IPS-18c (cell line): ENCODE measurements around the gene BOD1L2.

Experiments used
- H3K4me3 ChIP-seq: 2 replicates; pipeline ENCODE4 v1.7.0; 2013; ENCODE audit warnings: low read depth, mild to moderate bottlenecking, low read length, moderate library complexity; ENCODE audit not compliant: insufficient read depth
- H3K9me3 ChIP-seq: one replicate; pipeline ENCODE4 v1.6.1; 2013; ENCODE audit warnings: mild to moderate bottlenecking, low read length, moderate library complexity; ENCODE audit not compliant: control insufficient read depth, insufficient read depth

The BOD1L2 gene

DNA sequence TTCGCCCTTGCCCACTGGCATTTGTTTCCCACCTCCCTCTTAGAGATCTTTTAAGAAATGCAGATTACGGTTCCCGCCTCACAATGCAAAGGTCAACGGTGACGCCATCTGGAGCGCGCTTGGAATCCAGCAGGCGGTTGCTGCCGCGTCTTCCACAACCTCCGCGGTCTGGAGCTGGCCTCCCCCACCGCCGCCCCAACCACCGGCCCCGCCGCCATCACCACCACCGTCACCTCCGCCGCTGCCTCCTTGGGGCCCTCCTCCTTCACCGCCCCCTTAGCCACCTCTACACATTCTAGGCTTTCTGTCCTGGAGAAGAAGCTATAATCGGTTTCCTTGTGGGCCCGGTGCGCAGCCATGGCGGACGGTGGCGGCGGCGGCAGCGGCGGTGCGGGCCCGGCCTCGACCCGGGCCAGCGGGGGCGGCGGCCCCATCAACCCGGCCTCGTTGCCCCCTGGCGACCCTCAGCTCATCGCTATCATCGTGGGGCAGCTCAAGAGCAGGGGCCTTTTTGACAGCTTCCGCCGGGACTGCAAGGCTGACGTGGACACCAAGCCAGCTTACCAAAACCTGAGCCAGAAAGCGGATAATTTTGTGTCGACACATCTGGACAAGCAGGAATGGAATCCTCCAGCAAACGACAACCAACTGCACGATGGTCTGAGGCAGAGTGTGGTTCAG is at the start of gene BOD1L2:
Gene BOD1L2 (plus strand): TSS at position 132 of the 681 bp plus-strand sequence. CDS start 226 bp downstream, at position 358.
- peaks cover 7% of the 10 kb centered on the region for H3K9me3 ChIP-seq
- H3K4me3 ChIP-seq, result no peak within 1 kb of the TSS

DNA sequence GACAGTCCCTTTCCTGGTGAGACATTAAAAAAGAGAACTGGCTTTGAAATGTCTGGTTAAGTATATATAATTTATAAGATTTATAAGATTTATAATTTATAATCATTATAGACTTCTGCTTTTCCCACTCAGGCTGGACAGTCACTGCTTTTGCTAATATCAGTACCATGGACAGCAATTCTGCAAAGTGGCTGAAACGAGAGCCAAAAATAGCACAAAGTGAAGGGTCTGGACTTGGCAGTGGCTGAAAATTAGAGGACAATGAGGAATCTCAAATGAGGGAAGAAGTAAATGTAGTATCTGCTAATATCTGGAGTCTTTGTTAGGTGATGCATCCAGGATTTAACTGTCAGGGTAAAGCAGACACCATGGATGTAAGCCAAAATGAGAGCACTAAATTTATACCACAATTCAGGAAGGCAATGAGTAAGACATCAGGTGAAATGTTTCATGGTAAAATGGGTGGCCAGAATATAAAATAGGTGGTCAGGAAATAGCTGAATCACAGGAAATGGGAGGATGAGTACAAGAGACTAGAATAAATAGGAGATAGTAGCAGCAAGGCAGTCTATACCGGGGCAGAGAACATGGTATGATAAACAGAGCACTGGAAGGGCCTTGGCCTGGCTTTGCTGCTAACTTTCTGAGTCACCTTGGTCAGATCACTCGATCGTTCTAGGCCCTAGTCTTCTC is 39.6 kb upstream of the BOD1L2 start:
- H3K9me3 ChIP-seq, result peaks cover 2% of the 10 kb centered on the region
- H3K4me3 ChIP-seq, result no peak overlapping the region

DNA sequence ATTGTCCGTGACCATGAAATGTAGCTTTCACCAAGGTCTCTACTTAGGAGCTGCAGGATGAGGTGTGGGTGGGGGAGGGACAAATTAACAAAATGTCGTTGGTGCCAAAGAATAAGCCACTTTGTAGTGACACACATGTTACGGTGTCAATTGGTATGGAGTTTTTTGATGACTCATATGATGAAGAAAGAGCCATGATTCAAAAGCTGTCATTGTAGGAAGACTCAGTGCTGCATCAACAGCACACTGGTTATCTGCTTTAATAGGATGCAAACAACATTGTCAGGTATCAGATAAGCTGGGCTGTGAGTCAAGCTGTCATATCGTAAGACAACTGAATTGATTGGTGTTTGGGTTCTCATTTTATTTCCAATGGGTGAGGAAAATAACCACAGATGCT is 36.6 kb upstream of the BOD1L2 start:
- no peaks in the 10 kb centered on the region for H3K9me3 ChIP-seq

DNA sequence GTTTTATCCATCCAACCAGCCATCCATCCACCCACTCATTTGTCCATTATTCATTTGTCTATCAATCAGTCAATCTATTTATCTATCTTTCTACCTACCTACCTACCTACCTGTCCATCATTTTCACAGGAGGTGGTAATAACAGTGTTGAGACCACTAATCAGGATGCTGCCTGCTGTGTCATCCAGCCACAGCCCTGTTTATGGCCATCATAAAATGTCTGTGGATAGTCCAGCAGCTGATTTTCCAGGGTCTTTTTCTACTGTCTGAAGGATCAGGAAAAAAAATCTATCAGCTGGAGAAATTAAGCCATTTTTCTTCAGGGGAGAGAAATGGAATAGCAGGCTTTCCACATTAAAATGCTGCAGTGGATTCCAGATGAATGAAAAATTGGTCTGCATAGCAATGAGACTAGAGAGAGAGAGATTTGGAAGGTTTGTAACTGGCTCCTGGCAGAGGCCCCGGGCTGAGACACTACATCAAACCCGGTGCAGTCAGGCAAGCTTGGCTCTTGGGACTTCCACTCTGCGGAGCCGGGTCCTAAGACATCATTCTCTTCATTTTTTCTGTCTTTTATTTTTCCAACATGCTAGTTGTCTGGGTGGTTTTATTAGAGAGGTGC is 33.0 kb upstream of the BOD1L2 start:
- Histone ChIP-seq H3K4me3 (no peak overlapping the region), H3K9me3 (no peaks in the 10 kb centered on the region)

More for the DNA sequence above, 36.6 kb upstream of the BOD1L2 start:
- H3K4me3 ChIP-seq, result no peak overlapping the region

DNA sequence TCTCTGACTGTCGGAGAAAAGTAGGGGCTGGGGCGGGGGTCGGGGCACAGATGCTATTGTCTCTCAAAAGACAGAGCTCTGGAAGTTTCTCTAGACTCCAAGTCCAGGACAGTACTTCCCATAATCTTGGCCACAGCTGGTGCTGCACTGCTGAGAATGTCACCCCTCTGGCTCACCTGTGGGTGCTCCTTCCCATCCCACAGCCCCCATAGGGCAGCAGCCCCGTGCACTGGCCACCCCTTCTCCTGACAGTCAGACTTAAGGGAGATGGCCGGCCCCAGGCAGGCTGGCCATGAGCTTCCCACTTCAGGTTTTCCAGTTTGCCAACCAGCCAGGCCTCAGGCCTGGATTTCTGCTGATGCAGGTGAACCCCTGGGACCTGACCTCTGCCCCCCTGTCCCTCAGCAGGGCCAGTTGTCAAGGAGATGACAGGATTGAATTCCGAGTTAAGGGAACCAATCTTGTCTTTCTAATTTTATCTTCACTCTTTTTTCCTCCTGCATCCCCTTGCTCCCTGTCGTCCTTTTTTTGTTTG is 30.2 kb upstream of the BOD1L2 start:
- H3K9me3 ChIP-seq, result no peaks in the 10 kb centered on the region
- no peak overlapping the region for H3K4me3 ChIP-seq

DNA sequence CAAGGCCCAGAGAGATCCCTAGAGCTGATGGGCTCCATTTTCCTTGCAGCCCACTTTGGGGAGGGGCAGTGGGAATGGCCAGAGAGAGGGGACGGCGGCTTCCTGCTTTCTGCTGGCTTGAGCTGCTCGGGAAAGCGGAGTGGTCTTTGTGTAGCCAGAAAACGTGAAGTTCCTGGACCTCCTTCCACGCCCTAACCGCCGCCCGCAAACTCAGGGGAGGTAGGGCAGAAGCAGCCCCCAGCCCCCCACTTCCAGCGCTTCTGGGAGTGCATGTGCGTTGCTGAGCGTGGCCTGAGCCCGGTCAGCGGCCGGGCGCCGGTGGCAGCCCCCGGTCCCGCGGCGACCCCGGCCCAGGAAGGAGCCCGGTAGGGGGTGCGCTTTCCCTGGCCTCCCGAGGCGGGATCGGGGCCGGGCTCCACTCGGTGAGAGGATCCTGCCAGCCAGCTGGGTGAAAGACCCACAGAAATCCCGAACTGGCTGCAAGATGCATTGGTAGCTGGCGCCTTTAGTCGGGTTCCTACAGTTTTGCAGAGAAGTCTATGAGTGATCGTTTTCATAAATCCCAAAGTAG is 25.3 kb upstream of the BOD1L2 start:
- H3K4me3 ChIP-seq, result peak overlapping the region; percentile 37; the same call in 1 of the 2 replicates

DNA sequence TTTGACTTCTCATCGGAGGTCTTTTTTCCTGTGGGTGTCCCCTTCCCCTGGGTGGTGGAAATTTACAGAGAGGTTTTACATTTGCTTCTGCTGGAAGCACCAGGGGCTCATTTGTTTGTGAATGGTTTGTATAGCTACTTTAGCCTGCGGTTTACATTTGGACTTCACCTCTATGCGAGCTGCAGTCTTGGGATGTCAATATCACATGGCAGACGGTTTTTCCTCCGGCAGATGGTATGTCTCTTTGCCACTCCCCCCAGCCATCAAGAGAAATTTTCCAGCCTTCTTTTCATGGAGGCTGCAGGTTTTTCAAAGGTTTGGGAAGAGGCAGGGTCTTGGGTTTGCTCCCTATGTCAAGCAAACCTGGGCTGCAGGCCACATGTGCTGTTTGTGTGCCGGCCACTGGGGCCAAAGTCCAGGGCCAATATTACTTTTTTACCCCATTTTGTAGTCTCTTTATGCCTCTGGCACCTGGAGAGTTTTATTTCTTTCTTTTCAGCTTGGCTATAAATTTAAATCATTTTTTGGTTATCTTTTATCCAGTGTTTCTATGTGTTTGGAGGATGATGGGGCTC is 23.9 kb upstream of the BOD1L2 start:
- H3K9me3 ChIP-seq, result no peaks in the 10 kb centered on the region
- no peak overlapping the region for H3K4me3 ChIP-seq

More for the DNA sequence above, 25.3 kb upstream of the BOD1L2 start:
- no peaks in the 10 kb centered on the region for H3K9me3 ChIP-seq

DNA sequence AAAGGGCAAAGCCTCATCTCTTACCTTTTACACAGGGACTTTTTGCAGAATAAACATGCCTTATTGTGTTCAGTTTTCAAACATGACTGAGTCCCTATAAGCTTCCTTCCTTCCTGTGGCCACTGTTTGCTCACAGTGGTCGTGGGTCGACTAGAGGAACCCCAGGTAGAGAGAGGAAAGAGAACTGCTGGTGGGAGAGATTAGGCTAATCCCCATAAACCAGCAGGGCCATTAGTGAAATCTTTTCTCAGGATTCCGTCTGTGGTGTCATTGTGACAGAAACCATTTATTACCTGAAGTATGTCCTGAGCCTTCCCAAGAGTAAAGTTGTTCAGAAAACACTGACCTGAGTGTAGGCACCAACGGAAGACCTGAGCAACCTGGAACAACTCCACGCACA is 21.3 kb upstream of the BOD1L2 start:
- no peaks in the 10 kb centered on the region for H3K9me3 ChIP-seq
- no peak overlapping the region for H3K4me3 ChIP-seq

DNA sequence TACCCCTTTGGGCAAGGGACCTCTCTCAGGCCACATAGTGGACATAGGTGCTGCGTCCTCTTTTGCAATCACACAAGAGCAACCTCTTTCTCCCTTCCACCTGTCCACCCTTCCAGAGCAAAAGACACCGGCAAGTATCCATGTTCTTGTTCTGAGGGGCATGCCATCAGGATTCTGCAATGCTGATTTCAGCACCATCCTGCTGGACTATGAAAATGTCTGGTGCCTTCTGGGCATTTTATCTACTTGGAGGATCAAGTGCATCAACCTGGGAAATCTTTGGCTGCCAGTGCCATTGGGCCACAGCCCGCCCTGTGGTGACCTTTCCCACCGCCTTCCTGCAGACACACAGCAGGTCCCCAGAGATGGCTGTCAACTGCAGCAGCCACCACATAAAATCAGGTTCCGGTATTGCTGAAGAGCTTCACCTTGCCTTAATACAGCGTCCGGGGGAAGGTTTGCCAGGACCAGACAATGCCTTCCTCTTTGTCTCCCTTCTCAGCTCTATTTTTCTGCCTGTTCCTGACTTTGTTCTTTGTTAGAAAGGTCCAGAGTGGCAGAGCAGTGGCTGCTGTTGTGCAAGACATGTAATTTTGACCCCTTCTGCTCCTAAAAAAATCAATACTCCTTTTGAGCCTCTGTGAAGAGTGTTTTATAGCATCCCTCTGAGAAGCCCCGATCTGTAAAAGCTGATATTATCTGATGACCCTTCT is 18.5 kb upstream of the BOD1L2 start:
- H3K4me3 ChIP-seq, result no peak overlapping the region
- no peaks in the 10 kb centered on the region for H3K9me3 ChIP-seq

DNA sequence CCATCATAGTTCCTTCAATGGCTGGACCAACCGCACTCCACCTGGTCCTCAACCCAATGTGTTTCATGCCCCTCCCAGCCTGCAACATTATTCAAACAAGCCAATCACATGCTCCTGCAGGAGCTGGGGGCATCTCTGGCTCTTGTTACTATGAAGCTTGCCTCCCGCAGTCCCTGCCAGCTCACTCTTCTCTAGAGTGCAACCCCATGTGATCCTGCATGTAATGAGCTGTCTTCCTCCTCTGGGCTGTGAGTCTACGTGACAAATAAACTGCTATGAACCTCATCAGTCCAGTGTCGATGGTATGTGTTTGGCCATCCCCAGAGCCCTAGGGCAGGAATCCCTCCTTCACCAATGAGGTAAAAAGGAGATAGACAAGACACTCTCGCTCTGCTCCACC is 15.8 kb upstream of the BOD1L2 start:
- H3K9me3 ChIP-seq, result no peaks in the 10 kb centered on the region

DNA sequence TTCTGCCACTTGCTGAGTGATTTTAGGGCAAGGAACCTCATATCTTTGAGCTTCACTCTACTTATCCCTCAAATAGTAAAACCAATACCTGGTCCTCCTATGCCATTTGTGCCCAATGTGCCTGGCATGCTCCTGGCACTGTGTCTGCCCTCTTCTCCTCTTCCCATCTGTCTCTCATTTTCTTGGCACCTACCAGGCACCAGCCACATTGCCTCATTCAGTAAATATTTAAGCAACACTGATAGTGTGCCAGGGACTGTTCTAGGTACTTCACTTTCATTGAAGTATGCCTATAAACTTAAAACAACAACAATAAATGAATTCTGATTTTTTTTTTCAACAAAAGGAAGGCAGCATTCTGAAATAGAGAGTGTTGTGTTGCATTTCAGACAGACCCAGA is 15.1 kb upstream of the BOD1L2 start:
- Histone ChIP-seq H3K4me3 (no peak overlapping the region), H3K9me3 (no peaks in the 10 kb centered on the region)

More for the DNA sequence above, 15.8 kb upstream of the BOD1L2 start:
- H3K4me3 ChIP-seq, result no peak overlapping the region

DNA sequence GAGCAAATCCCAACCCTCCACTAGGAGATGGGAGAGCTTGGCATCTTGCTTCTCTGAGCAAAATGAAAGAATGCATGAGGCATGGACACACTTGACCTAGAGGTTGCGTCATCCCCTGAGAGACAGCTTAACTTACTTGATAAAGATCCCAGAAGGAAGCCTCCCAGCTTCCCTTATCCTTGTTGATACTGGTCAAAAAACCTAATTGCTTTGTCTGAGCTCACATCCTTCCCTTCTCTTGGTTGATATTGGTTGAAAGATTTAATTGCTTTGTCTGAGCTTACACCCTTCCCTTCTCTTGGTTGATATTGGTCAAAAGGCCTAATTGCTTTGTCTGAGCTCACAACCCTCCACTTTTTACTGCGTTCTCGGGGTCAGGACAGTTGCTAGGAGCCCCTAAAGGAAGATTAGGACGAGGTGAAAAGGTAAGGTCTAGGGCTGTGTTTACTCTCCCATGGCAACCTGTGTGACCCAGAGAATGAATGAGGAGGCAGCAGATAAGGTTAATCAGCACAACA is 12.2 kb upstream of the BOD1L2 start:
- Histone ChIP-seq H3K4me3 (no peak overlapping the region), H3K9me3 (peaks cover 2% of the 10 kb centered on the region)

DNA sequence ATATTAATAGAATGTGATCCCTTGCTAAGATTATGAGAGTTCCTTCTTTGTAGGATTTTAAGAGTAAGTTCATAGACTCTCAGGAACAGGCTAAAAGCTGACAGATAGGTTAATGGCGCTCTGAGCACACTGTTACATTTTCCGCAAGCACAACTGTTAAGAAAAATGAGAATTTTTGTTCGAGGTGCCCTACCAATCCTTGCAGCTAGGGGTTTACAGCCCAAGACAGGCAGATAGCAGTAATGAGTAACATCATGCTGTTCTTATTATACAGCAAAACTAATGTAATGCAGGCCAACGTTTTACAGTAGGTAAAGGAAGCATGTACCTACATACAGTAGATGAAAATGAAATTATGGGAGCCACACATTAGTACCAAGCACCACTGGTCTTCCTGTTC is 11.2 kb upstream of the BOD1L2 start:
- Histone ChIP-seq H3K4me3 (no peak overlapping the region), H3K9me3 (peaks cover 2% of the 10 kb centered on the region)

DNA sequence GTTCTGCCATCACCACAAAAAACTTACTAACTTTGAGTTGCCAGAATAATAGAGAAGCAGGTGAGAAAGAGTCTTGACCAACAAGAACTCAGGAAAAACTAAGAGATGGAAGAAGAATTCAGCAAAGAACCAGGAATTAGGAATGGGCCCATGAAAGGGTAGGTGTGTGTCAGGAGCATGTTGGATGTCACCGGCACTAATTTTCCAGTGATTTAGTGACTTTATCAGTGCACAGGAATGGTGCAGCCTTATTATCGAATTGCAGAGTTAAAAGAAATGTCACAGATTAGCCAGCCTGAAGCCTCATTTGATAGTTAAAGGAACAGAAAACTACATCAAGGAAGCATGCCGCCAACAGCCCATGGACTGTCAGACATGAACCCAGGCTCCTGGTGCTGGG is 9.0 kb upstream of the BOD1L2 start:
- Histone ChIP-seq H3K9me3 (peaks cover 2% of the 10 kb centered on the region), H3K4me3 (no peak overlapping the region)

DNA sequence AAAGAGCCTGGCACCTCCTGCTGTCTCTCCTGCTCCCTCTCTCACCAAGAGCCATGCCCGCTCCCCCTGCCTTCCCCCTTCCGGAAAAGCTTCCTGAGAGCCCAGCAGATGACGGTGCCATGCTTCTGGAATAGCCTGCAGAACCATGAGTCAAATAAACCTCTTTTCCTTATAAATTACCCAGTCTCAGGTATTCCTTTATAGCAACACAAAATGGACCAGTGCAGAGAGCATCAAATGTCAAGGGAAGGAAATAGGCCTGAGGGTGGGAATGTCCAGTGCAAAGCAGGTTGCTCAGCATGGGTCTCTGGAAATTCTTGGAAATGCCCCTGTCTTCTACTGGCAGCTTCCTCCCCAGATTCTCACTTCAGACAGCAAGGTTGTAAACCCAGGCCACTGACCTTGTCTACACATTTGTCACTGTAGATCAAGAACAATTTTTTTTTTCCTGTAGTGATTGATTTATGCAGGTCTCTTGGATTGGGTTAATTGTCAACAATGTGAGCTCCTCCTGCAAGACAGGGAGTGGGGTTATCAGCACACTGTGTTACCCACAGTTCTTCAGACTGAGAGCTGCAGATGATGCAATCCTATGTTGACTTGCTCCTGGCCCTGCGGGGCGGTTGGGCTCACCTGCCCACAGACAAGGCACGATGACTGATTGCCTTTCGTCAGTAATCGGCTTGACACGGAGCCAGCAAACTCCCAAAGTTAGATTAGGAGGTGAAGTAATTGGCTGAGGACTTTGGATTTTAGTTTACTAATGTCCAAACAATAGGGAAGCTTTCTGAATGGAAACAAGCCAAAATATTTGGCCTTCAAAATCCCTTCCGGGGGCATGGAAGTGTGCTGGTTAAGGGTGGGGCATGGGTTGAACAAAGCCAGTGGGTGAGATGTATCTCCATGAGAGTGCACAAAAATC is 5.4 kb upstream of the BOD1L2 start:
- Histone ChIP-seq H3K4me3 (no peak overlapping the region), H3K9me3 (peaks cover 6% of the 10 kb centered on the region)

DNA sequence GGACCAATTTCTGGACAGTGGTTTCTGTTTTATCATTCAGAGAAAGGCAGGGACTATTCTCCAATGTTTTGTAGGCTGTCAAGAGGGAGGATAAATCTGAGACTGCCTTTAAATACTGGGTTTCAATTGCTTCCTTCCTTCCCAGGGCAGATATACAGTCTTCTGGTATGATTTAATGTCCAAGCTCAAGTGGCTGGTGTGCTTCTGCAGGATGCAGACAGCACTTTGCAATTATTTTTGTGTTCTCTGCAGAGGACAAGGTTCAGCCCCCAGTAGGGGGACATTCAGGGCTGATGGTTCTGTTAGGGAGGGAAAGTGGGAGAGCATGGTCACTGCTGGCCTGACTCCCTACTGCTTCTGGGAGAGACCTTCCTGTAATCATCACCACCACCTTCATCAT is 4.6 kb upstream of the BOD1L2 start:
- Histone ChIP-seq H3K9me3 (peaks cover 9% of the 10 kb centered on the region), H3K4me3 (no peak overlapping the region)
